Measurements from ENCODE around the gene PLA2G6. TPM values are rescaled to one million over a fixed set of nuclear protein-coding genes. Genes with fewer than 3 reads are reported as not detected.
A peak's percentile ranks its signal among the peaks of the same experiment; 100 is the strongest.
"Not testable (repeated sequence)": the region's sequence is repeated elsewhere in the genome, so short reads cannot be mapped to it uniquely, and the experiment has no call there.

Gene PLA2G6
- total RNA-seq, 1 donor from 2014 or later = 60.8 TPM

DNA sequence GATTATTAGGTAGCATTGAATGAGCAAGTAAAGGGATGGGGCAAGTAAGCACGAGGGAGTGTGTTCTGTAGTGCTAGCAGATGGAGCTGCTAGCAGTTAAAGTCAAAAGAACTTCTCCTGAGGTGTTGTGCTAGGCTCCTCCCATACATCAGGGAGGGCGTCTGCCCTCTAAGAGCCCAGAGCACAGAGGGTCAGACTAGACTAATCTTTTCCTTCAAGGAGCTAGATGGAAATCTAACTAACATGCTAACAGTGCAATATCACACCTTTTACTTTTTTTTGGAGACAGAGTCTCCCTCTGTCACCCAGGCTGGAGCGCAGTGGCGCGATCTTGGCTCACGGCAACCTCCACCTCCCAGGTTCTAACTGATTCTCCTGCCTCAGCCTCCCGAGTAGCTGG is 3.2 kb upstream of the PLA2G6 start:
- ATAC-seq (no peak), DNase-seq (no peak)
- H3K4me3 ChIP-seq = no peak overlapping the region
- H3K9me3 ChIP-seq = no peaks in the 10 kb centered on the region
- no peak overlapping the region for H3K27ac ChIP-seq
- TF ChIP-seq CTCF (IDR thresholded peaks at IDR 0.05) = no peak
- no peaks in the 10 kb centered on the region for H3K36me3 ChIP-seq
- peaks cover 40% of the 10 kb centered on the region for H3K4me1 ChIP-seq
- intact Hi-C loops (cut with DNase I) = no loop called here
- H3K27me3 ChIP-seq (ENCODE audit: low read depth) = no peaks in the 10 kb centered on the region

DNA sequence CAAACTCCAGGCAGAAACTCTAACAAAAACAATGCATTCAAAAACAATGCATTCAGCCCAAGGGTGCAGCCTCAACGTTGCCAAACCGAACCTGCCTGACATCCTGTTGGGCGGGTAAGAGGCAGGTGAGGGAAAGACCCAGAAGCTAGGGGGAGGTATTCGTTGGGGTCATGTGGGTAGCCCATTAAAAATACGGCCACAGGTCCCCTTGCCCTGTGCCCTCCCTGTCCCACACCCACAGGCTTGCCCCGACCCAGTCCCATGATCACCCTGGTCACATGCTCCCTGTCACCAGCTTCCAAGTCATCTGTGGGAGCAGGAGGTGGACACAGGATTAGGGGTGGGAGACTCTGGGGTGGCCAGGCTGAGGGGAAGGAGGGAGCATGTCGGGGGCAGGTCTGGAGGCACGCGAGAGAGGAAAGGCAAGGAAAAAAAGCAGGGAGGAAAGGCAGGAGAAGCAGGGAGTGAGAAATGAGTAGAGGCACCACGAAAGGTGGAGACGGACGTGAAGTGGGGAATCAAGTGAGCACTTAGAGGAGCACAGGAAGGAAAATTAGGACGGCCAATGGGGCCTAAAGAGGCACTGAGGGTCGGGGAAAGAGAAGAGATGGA is 683 bp downstream of the PLA2G6 start:
- ATAC-seq (peak; percentile 28 to 35), DNase-seq (peak; percentile 72)
- Histone ChIP-seq H3K4me3 (peak overlapping the region; percentile 71), H3K9me3 (no peaks in the 10 kb centered on the region), H3K4me1 (peaks cover 52% of the 10 kb centered on the region), H3K27me3 (ENCODE audit: low read depth) (no peaks in the 10 kb centered on the region), H3K27ac (peak overlapping the region; percentile 88), H3K36me3 (no peaks in the 10 kb centered on the region)
- no peak for TF ChIP-seq CTCF (IDR thresholded peaks at IDR 0.05)
- intact Hi-C loops (cut with DNase I) = no loop called here

- intact Hi-C loops (cut with DNase I); H3K9me3 ChIP-seq: not testable (repeated sequence)
These were observed 3.1 kb downstream of the PLA2G6 start for GRCh38 chr22:38178605-38178937.

DNA sequence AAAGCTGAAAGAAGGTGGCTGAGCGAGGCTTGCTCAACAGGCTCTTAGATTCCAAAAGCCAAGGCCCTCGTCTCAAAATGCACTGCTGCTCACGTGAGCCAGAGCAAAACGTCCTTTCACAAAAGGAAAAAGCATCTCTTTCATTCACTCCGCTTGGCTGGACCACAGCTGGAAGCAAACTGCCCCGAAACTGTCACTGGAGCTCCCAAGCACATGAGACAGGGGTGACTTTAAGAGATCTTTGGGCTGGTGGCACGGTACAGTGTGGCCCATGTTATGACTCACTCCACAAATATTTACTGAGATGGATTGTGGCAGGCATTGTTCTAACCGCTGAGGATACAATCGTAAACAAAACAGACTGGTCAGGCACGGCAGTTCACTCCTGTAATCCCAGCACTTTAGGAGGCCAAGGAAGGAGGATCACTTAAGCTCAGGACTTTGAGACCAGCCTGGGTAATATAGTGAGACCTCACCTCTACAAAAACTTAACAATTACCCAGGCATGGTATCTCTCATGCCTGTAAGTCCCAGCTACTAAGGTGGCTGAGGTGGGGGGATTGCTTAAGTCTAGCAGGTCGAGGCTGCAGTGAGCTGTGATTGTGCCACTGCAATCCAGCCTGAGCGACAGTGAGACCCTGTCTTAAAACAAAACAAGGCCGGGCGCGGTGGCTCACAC is 3.6 kb downstream of the PLA2G6 start:
- peaks cover 73% of the 10 kb centered on the region for H3K4me1 ChIP-seq
- ATAC-seq (peak in 1 of 2 donors; percentile 15), DNase-seq (peak; percentile 48)
- H3K9me3 ChIP-seq = no peaks in the 10 kb centered on the region
- no peaks in the 10 kb centered on the region for H3K27me3 ChIP-seq (ENCODE audit: low read depth)
- no peak for TF ChIP-seq CTCF (IDR thresholded peaks at IDR 0.05)
- intact Hi-C loops (cut with DNase I) = no loop called here
- peak overlapping the region; percentile 79 for H3K27ac ChIP-seq
- no peak overlapping the region for H3K4me3 ChIP-seq
- H3K36me3 ChIP-seq = no peaks in the 10 kb centered on the region

More at GRCh38 chr22:38178605-38178937, 3.1 kb downstream of the PLA2G6 start:
- ATAC-seq; H3K27me3 ChIP-seq (ENCODE audit: low read depth); H3K4me3 ChIP-seq; DNase-seq; H3K36me3 ChIP-seq: not testable (repeated sequence)
- peak overlapping the region; percentile 79 for H3K27ac ChIP-seq
- peaks cover 67% of the 10 kb centered on the region for H3K4me1 ChIP-seq

DNA sequence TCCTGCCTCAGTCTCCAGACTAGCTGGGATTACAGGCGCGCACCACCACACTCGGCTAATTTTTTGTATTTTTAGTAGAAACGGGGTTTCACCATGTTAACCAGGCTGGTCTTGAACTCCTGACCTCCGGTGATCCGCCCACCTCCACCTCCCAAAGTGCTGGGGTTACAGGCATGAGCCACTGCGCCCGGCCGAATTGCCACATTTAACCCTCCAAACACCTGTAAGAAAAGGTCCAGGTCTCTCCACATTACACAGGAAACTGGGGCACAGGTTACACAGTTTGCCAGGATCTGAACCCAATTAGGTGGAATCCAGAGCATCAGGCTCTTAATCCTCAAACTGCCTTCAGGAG is 4.1 kb downstream of the PLA2G6 start:
- peak overlapping the region; percentile 79 for H3K27ac ChIP-seq
- H3K27me3 ChIP-seq (ENCODE audit: low read depth); H3K4me3 ChIP-seq; H3K36me3 ChIP-seq; DNase-seq; H3K9me3 ChIP-seq; intact Hi-C loops (cut with DNase I); ATAC-seq: not testable (repeated sequence)
- H3K4me1 ChIP-seq = peaks cover 78% of the 10 kb centered on the region

DNA sequence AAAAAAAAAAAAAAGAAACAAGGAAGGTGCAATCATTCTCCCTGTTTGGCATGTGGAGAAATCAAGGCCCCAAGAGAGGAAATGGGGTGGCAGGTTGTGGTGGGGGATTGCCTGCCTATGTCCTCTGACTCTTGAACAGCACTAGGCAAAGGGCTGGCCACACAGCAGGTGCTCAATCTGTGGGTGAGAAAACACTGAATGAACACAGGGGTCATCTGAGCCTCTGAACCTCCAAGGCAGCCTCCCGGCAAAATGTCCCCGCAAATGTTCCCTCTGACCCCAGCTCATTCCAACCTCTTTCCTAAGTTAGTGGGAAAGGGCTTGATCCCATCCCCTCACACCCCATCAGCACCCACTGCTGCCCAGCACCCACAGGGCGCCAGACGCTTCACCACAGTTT is 4.6 kb downstream of the PLA2G6 start:
- TF ChIP-seq CTCF (IDR thresholded peaks at IDR 0.05) = no peak
- intact Hi-C loops (cut with DNase I) = no loop called here
- H3K36me3 ChIP-seq = no peaks in the 10 kb centered on the region
- peak overlapping the region; percentile 79 for H3K27ac ChIP-seq
- ATAC-seq (no peak), DNase-seq (peak; percentile 14)
- H3K4me3 ChIP-seq = no peak overlapping the region
- peaks cover 78% of the 10 kb centered on the region for H3K4me1 ChIP-seq
- H3K9me3 ChIP-seq = no peaks in the 10 kb centered on the region
- H3K27me3 ChIP-seq (ENCODE audit: low read depth) = no peaks in the 10 kb centered on the region
